Measurements from ENCODE around the gene PXDN. TPM values are rescaled to one million over a fixed set of nuclear protein-coding genes. Genes with fewer than 3 reads are reported as not detected.

PXDN gene
- polyA plus RNA-seq, 10 donors = 134 to 247 (median 172) TPM

- no peak for DNase-seq
These were observed 72.4 kb downstream of the PXDN start for GRCh38 chr2:1671916-1672315.

- no peak for DNase-seq
These were observed 73.7 kb downstream of the PXDN start for GRCh38 chr2:1670636-1671035.

- DNase-seq = no peak
These were observed 78.4 kb downstream of the PXDN start for GRCh38 chr2:1665761-1666505.

GRCh38 chr2:1664698-1665097, 79.6 kb downstream of the PXDN start:
- no peak for DNase-seq

GRCh38 chr2:1664076-1664605, 80.2 kb downstream of the PXDN start:
- no peak for DNase-seq

- DNase-seq = no peak
These were observed 80.7 kb downstream of the PXDN start for GRCh38 chr2:1663621-1664020.

- DNase-seq = no peak
These were observed 81.6 kb downstream of the PXDN start for GRCh38 chr2:1662606-1663180.

- no peak for DNase-seq
These were observed 82.3 kb downstream of the PXDN start for GRCh38 chr2:1661891-1662605.

GRCh38 chr2:1660656-1661640, 83.4 kb downstream of the PXDN start:
- DNase-seq = no peak

GRCh38 chr2:1659951-1660565, 84.3 kb downstream of the PXDN start:
- no peak for DNase-seq

- no peak for DNase-seq
These were observed 85.7 kb downstream of the PXDN start for GRCh38 chr2:1658394-1659151.

- no peak for DNase-seq
These were observed 87.1 kb downstream of the PXDN start for GRCh38 chr2:1656961-1657841.

GRCh38 chr2:1656326-1656960, 87.9 kb downstream of the PXDN start:
- DNase-seq = no peak

- no peak for DNase-seq
These were observed 88.9 kb downstream of the PXDN start for GRCh38 chr2:1655461-1655860.

- no peak for DNase-seq
These were observed 89.5 kb downstream of the PXDN start for GRCh38 chr2:1654696-1655374.

- DNase-seq = peak in 1 of 3 donors; percentile 75
These were observed 90.2 kb downstream of the PXDN start for GRCh38 chr2:1653956-1654695.
